ES-I3 (cell line): ENCODE data around the gene REEP2.
A peak's percentile ranks its signal among the peaks of the same experiment; 100 is the strongest.

Source experiments
- H3K36me3 ChIP-seq: 2 replicates; pipeline ENCODE4 v1.6.1; 2013; ENCODE audit warnings: mild to moderate bottlenecking, low read length, control low read depth, moderate library complexity; ENCODE audit not compliant: insufficient read depth
- H3K4me1 ChIP-seq: 2 replicates; pipeline ENCODE4 v1.6.1; 2013; ENCODE audit warnings: mild to moderate bottlenecking, control low read depth, low read length; ENCODE audit not compliant: insufficient read depth
- H3K9ac ChIP-seq: 2 replicates; pipeline ENCODE4 v1.6.1; 2013; ENCODE audit warnings: low read depth, mild to moderate bottlenecking, low read length, moderate library complexity
- H3K9me3 ChIP-seq: 2 replicates; pipeline ENCODE4 v1.6.1; 2013; ENCODE audit warnings: mild to moderate bottlenecking, low read length, moderate library complexity; ENCODE audit not compliant: control insufficient read depth, insufficient read depth

The REEP2 gene

DNA sequence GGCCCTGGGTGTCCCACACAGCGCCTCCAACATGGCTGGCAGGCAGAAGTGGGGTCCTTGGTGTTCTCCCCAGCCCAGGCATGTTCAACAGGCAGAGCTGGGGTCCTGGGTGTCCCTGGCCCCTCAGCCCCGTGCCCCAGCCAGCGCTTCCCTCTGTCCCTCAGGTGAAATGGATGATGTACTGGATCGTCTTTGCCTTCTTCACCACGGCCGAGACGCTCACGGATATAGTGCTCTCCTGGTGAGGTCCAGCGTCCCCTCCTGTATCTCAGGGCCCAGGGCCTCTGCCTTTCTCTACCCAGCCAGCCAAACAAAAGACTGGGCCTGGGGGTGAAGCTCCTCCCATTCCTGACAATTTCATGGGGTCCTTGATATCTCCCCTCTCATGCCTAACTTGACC lies 2.4 kb downstream of the REEP2 start:
- H3K9me3 ChIP-seq, result no peaks in the 10 kb centered on the region
- peaks cover 4% of the 10 kb centered on the region; the same call in 1 of the 2 replicates for H3K36me3 ChIP-seq
- no peak overlapping the region for H3K9ac ChIP-seq
- H3K4me1 ChIP-seq, result no peaks in the 10 kb centered on the region

GRCh38 chr5:138444078-138444773 lies 5.4 kb downstream of the REEP2 start:
- no peaks in the 10 kb centered on the region for H3K36me3 ChIP-seq
- H3K9me3 ChIP-seq, result no peaks in the 10 kb centered on the region
- H3K9ac ChIP-seq, result no peak overlapping the region
- H3K4me1 ChIP-seq, result no peaks in the 10 kb centered on the region

DNA sequence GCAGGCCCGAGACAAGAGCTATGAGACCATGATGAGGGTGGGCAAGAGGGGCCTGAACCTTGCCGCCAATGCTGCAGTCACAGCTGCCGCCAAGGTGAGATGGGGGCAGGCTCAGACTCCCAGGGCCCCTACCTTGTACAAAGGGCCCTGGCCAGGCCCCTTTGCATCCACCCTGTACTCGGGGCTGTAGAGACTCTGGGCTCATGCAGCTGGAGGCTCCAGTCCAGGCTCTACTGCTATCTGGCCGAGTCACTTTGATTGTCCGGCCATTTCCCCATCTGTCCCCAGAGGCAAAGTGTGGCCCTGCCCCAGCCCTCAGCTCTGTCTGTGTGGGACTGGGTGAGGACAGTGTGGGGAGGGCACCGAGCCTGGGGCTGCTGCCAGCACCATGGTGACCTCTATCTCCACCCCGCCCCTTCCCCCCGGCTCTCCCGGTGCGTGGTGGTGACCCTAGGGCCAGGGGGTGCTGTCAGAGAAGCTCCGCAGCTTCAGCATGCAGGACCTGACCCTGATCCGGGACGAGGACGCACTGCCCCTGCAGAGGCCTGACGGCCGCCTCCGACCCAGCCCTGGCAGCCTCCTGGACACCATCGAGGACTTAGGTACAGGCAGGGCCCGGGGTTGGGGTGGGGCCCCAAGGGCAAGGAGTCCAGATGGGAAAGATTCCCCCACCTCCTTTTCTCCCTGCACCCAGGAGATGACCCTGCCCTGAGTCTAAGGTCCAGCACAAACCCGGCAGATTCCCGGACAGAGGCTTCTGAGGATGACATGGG lies 6.1 kb downstream of the REEP2 start:
- no peaks in the 10 kb centered on the region for H3K36me3 ChIP-seq
- H3K9ac ChIP-seq, result no peak overlapping the region
- H3K9me3 ChIP-seq, result no peaks in the 10 kb centered on the region
- no peaks in the 10 kb centered on the region for H3K4me1 ChIP-seq

GRCh38 chr5:138445547-138446271 lies 6.9 kb downstream of the REEP2 start:
- Histone ChIP-seq H3K9ac (no peak overlapping the region), H3K36me3 (no peaks in the 10 kb centered on the region), H3K4me1 (no peaks in the 10 kb centered on the region), H3K9me3 (no peaks in the 10 kb centered on the region)

GRCh38 chr5:138448070-138448469 lies 9.2 kb downstream of the REEP2 start:
- Histone ChIP-seq H3K9me3 (no peaks in the 10 kb centered on the region), H3K9ac (no peak overlapping the region), H3K36me3 (no peaks in the 10 kb centered on the region), H3K4me1 (no peaks in the 10 kb centered on the region)

DNA sequence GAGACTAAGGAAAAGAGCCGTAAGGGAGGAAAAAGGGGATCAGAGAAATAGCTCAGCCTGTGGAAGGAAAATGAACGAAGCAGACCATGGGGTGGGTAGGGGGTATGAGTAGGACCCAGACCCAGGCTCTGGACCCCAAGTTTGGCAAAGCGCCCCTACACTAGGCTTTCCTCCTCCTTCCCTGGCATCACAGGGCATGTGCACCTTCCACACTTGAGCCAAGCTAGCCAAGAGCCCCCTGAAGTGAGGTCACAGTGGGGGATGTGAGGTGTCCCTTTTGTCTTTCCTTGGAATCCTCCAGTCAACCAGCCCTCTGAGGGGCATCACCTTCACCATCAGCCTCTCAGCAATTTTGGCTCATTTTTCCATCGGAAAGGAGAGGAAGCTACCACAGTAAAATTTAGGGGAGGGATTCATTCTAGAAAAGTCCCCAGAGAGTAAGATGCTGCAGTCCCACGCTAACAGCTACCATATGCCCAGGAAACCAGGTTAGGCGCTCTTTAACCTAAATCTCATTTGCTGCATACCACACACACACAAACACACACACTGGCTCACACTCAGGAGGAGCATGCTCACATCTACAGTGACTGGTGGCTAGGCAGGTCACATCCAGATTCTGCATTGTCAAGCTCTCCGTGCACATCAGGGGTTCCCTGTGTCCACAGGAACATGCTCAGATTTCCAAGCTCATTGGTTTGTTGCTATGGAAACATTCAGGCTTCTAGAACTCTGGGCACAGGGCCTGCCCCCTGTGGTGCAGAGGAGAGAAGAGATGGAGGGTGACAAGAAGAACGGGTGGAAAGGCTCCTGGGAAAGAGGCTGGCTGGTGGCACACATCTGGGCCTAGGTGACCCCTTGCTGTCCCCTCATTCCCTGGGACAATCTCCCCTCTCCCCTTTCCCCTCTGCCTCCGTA lies 9.9 kb downstream of the REEP2 start:
- Histone ChIP-seq H3K4me1 (no peaks in the 10 kb centered on the region), H3K9ac (no peak overlapping the region), H3K9me3 (no peaks in the 10 kb centered on the region), H3K36me3 (no peaks in the 10 kb centered on the region)

- no peaks in the 10 kb centered on the region for H3K36me3 ChIP-seq
- no peaks in the 10 kb centered on the region for H3K4me1 ChIP-seq
- H3K9ac ChIP-seq, result peak overlapping the region; percentile 17; the same call in 1 of the 2 replicates
- no peaks in the 10 kb centered on the region for H3K9me3 ChIP-seq
These were observed 10.8 kb downstream of the REEP2 start for GRCh38 chr5:138449501-138450239.

GRCh38 chr5:138450971-138451370 lies 12.1 kb downstream of the REEP2 start:
- Histone ChIP-seq H3K9me3 (no peaks in the 10 kb centered on the region), H3K36me3 (no peaks in the 10 kb centered on the region), H3K4me1 (peaks cover 8% of the 10 kb centered on the region), H3K9ac (no peak overlapping the region)

DNA sequence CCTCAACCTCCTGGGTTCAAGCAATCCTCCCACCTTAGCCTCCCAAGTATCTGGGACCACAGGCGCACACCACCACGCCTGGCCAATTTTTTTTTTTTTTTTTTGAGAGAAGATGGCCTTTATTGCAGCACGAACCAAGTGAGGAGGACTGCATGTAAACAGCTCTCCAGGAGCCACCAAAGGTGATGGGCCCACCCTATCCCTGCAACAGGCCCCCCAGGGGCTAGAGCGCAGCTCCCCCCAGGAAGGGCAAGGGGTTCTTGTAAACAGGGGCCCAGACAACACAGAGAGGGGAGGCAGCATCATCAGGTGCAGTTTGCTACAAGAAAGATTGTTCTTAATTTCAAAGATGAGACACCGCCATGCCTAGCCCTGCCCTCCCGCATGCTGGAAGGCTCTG lies 13.9 kb downstream of the REEP2 start:
- no peak overlapping the region for H3K9ac ChIP-seq
- no peaks in the 10 kb centered on the region for H3K9me3 ChIP-seq
- no peaks in the 10 kb centered on the region for H3K36me3 ChIP-seq
- peaks cover 8% of the 10 kb centered on the region for H3K4me1 ChIP-seq

GRCh38 chr5:138453590-138453989 lies 14.7 kb downstream of the REEP2 start:
- Histone ChIP-seq H3K4me1 (peaks cover 8% of the 10 kb centered on the region), H3K36me3 (no peaks in the 10 kb centered on the region), H3K9ac (no peak overlapping the region), H3K9me3 (no peaks in the 10 kb centered on the region)

- H3K9ac ChIP-seq, result no peak overlapping the region
- peaks cover 8% of the 10 kb centered on the region for H3K4me1 ChIP-seq
- no peaks in the 10 kb centered on the region for H3K9me3 ChIP-seq
- H3K36me3 ChIP-seq, result no peaks in the 10 kb centered on the region
These were observed 15.3 kb downstream of the REEP2 start for GRCh38 chr5:138454121-138454520.

DNA sequence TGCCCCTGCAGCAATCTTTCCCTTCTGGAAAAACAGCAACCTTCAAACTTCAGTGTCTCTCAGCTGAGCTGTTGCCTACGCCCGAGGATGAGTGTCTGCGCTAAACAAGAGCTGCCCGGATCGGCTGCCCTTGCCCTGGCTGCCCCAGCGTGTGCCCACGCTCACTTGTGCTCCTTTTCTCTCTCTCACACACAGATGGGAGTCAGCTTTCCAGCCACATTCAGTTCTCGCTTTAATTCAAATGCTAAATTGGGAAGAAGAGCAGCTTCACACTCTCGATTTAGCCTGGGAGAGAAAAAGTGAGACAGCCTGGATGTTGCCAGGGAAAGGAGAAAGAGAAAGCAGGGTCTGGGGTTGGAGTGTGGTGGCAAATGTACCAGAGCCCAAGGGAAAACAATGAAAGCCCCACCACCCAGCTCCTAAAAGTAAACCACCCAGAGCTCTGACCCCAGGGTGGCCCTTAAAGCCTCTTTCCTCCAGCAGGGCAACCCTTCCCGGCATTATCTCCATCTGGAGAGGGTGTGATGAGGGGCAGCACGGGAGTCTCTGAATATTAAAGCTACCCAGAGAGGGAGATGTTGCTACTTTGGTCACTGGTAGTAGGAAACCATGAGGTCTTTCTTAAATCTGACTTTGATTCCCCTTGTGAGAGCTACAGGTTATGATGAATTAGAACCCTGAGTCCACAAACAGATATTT lies 16.5 kb downstream of the REEP2 start:
- H3K9me3 ChIP-seq, result no peaks in the 10 kb centered on the region
- peaks cover 8% of the 10 kb centered on the region for H3K4me1 ChIP-seq
- H3K9ac ChIP-seq, result no peak overlapping the region
- no peaks in the 10 kb centered on the region for H3K36me3 ChIP-seq
